ENCODE measurements around the gene ESPNL.
"Not testable (repeated sequence)": the region's sequence is repeated elsewhere in the genome, so short reads cannot be mapped to it uniquely, and the experiment has no call there.

Gene ESPNL

GRCh38 chr2:238100049-238100820, at the start of gene ESPNL:
ESPNL (plus strand) TSS chr2:238100340; CDS start chr2:238100420, 80 bp downstream.
- peak; percentile 89 for DNase-seq

GRCh38 chr2:238053191-238053776, 46.9 kb upstream of the ESPNL start:
- no peak for DNase-seq

DNA sequence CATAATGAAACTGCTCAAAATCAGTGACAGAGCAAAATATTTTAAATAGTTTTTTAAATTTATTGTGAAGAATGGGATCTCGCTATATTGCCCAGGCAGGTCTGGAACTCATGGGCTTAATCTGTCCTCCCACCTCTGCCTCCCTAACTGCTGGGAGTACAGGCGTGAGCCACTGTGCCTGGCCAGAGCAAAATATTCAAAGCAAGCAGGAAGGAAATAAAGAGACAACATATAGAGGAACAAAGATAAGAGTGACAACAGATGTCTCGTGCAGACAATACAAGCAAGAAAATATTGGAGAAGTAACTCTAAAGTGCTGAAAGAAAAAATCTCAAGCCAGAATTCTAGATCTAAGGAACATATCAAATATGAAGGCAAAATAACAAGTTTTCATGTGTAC, 44.3 kb upstream of the ESPNL start:
- DNase-seq = no peak

DNA sequence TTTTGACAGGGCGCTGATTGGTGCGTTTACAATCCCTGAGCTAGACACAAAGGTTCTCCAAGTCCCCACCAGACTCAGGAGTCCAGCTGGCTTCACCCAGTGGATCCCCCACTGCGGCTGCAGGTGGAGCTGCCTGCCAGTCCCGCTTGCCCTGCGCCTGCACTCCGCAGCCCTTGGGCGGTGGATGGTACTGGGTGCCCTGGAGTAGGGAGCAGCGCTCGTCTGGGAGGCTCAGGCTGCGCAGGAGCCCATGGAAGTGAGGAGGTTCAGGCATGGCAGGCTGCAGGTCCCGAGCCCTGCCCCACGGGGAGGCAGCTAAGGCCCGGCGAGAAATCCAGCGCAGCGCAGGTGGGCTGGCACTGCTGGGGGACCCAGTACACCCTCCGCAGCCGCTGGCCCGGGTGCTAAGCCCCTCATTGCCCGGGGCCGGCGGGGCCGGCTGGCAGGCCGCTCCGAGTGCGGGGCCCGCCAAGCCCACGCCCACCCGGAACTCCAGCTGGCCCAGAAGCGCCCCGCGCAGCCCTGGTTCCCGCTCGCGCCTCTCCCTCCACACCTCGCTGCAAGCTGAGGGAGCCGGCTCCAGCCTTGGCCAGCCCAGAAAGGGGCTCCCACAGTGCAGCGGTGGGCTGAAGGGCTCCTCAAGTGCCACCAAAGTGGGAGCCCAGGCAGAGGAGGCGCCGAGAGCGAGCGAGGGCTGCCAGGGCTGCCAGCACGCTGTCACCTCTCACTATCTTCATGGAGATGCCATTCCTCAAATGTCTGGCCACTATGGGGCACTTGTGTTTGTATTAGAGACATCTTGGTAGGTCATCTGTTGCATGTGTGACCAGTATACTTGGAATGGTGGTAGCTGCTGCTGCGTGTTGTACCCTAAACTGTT, 42.2 kb upstream of the ESPNL start:
- DNase-seq = not testable (repeated sequence)

DNA sequence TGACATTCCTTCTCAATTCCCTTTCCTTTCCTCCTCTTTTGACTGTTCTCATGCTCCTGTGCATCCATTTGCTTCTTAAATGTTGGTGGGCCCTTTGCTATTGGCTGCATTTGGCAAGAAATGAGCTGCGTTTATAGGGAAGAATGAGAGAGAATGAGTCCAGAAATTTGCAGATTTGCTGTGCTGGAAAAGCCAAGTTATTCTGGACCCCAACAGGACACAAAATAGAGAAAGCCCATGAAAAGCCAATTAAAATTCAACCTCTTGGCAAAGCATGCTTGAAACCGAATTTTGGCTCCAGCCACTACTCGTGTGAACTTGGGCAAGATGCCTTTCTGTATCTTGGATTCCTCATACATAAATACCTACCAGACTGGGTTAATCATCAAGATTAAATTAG, 40.6 kb upstream of the ESPNL start:
- no peak for DNase-seq

DNA sequence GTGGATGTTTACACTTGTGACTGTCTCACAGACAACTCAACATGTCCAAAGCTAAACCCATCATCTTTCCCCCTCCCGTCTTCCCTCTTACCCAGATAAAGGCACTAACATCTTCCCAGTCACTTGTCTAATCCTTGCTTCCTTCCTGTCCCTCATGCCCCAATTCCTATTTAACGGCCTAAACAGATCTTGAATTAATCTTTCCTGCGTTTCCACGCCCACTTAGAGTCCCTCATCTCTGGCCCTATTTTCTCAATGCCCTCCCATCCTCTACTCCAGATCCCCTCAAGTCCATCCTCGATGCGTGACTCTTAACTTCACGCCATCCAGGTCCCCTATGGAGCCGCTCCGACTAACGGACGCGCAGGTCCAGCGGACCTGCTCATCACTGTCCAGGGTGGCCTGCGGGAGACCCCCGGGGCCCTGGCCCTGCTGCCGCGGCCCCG, 40.0 kb upstream of the ESPNL start:
- DNase-seq = peak; percentile 85

- peak; percentile 99 for DNase-seq
Observed at GRCh38 chr2:238060542-238061314, 39.4 kb upstream of the ESPNL start, which contains the start of gene SCLY. SCLY (plus strand) TSS chr2:238061001; CDS start chr2:238061055, 54 bp downstream.

DNA sequence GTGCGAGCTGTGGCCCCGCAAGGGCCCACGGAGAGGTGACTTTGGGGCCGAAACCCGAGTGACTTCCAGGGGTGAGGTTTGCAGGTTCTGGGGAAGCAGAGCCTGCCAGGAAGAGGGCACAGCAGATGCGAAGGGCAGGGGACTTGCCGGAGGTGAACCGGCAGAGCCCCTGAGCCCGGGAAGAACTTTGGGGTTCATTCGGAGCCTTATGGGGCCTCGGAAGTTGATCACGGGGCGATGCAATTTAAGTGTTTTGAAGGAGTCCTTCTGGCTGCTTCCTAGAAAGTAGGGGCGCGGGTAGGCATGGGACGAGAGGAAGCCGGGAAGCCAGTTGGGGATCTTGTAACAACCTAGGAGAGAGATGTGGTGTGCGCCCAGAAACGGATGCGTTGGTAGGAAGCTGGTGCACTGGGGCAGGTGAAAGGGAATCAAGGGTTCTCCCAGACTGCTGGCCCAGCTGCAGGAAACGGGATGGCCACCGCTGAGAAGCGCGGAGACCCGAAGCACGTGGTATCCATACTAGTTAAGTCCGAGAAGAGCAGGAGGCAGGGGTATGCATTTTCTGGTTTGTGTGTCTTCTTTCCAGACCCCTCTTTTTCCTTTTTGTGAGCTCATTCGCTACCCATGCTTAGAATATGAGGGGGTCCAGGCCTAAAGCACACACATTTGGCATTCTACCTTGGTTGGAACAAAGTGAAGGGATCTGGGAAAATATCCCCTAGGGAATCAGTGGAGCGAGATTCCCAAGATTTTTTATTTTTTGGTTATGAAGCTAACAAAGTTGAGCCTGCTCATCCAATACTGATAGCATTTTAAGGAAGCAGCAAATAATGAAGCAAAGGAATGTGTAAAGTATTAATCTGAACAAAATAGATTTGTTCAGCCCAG, 38.6 kb upstream of the ESPNL start:
- peak; percentile 71 for DNase-seq

GRCh38 chr2:238063414-238064189, 36.5 kb upstream of the ESPNL start:
- DNase-seq = peak; percentile 80

DNA sequence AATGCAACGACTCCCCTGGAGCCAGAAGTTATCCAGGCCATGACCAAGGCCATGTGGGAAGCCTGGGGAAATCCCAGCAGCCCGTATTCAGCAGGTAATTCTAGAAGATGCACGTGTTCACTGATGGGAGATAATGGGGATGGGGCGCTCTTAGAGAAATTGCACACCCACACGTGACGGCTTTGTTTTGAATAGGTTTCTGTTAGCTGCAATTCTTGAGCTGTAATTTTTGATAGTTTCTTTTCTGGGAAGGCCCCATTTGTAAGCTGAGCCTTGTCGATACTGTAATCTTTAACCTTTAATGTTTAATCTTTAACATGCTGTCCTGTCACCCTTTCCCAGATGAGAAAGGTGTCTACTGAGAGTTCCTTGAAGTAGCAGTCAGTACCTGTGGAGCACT, 35.8 kb upstream of the ESPNL start:
- DNase-seq = no peak

DNA sequence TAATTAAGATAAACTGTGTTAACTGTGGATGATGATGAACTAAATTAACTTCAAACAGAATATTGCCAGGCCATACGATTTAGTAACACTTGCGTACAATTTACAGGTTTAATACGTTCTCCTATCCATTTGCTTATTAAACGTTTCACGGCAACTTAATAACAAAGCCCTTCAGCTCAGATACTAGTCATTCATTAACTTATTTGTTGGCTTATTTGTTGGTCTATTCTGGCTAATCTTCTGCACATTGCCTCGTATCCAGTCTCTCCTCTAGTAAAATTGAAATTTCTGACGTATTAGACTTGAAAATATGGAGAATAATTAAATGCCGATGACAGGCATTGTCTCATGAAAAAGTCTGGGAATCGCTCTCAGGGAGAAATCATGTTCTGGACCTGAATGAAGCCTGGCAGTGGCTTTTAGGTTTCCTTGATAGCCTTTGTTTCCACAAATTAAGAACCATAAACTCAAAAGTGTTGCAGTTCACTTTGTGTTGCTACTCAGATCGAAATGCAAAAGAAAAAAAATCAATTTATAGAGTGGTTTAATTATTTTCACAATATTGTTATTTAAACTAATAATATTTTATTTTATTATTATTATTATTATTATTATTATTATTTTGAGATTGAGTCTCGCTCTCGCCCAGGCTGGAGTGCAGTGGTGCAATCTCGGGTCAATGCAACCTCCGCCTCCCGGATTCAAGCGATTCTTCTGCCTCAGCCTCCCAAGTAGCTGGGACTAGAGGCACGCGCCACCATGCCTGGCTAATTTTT, 34.9 kb upstream of the ESPNL start:
- DNase-seq = no peak

GRCh38 chr2:238066218-238066617, 33.9 kb upstream of the ESPNL start:
- DNase-seq = no peak

- DNase-seq = not testable (repeated sequence)
Observed at GRCh38 chr2:238066718-238067117, 33.4 kb upstream of the ESPNL start.

- no peak for DNase-seq
Observed at GRCh38 chr2:238067939-238068338, 32.2 kb upstream of the ESPNL start.

- no peak for DNase-seq
Observed at GRCh38 chr2:238069021-238069709, 31.0 kb upstream of the ESPNL start.

DNA sequence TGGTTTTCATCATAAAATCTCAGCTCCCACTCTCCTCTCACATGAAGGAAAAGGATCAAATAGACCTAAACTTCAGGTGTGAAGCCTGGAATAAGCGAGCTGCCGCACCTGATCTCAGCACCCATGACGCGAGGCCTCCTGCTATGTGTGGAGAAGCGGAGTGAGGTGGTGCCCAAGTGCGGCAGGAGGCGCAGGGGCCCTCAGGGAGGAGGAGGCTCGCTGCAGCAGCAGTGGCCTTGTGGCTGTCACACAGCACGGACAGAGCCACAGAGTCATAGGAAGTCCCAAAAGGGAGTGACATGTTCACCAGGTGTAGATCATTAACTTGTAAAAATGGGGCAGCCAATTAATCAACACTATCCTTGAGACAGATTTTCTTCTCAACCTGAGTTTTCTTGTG, 30.3 kb upstream of the ESPNL start:
- no peak for DNase-seq

GRCh38 chr2:238075397-238075796, 24.7 kb upstream of the ESPNL start:
- DNase-seq = no peak

DNA sequence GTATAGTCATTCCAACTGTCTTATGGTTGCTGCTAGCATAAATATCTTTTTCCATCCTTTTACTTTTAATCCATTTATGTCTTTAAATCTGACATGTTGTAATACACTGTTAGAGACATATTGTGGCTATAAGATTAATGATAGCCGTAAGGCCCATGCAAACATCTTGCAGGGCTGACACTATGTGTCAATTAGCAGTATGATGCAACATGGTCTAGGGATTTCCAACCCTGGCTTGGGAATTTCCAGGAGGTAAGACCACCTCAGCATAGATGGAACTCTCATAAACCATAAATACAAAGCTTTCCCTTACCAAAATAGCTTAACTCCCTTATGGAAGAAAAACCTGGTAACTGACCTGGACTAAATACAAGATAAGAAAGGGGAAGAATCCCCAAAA, 22.8 kb upstream of the ESPNL start:
- peak; percentile 92 for DNase-seq

DNA sequence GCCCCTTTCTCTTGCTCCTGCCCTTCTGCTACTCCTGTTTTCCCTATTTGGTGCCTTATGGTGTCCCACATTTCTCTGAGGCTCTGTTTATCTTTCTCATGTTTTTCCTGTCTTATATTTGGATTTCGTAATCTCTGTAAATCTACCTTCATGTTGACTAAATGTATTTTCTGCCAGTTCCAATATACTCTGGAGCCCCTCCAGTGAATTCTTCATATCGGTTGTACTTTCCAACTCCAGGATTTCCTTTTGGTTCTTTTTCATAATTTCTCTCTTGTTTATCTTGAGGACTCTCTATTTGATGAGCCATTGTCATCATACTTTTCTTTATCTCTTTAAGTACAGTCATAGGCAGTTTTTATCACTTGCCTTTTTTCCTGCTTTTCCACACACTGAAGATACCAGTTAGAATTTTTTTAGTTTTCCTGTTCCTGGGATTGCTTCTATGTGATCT, 20.2 kb upstream of the ESPNL start:
- DNase-seq = no peak

All from NCI-H82 (cell line).